GM12878 (cell line): ENCODE results near the gene PHKB.

Experiments
- EP300 ChIP-seq, 2 experiments: fragments of 150-350 bp in 1 of 2; IDR thresholded peaks; 2 replicates each; pipeline ENCODE4 v1.6.1; 2011 to 2012; ENCODE audit warnings: low read depth in 2 of 2, low read length in 2 of 2, borderline replicate concordance in 1 of 2, improper control_type of control experiment in 1 of 2, inconsistent platforms in 1 of 2; ENCODE audit not compliant: control insufficient read depth in 1 of 2
- EZH2 ChIP-seq: IDR thresholded peaks from 2 replicates; pipeline ENCODE4 v1.6.1; 2012; ENCODE audit warnings: low read depth, mild to moderate bottlenecking, control low read depth, inconsistent platforms, low read length, borderline replicate concordance; ENCODE audit not compliant: control insufficient read depth
- MXI1 ChIP-seq: fragments of 150-350 bp; IDR thresholded peaks from 2 replicates; pipeline ENCODE4 v1.6.1; 2011; ENCODE audit warnings: low read depth, mild to moderate bottlenecking, inconsistent platforms, low read length, improper control_type of control experiment
- POLR2AphosphoS5 ChIP-seq: IDR thresholded peaks from 2 replicates; pipeline ENCODE4 v1.6.1; 2011; ENCODE audit warnings: mild to moderate bottlenecking, low read length, inconsistent platforms
- STAT3 ChIP-seq: IDR thresholded peaks from 2 replicates; pipeline ENCODE4 v1.6.1; 2011; ENCODE audit warnings: low read depth, low read length, improper control_type of control experiment
- ZBED1 ChIP-seq: IDR thresholded peaks from 2 replicates; pipeline ENCODE4 v1.6.1; 2016; ENCODE audit warnings: borderline replicate concordance
- TF ChIP-seq, protein P1 (sequence below), 3 experiments: IDR thresholded peaks in 2 of 3; conservative IDR thresholded peaks in 1 of 3; 2 replicates each; pipeline ENCODE4 v1.5.1; 2011; ENCODE audit warnings: low read depth in 3 of 3, low read length in 3 of 3, mild to moderate bottlenecking in 3 of 3, control low read depth in 2 of 3, moderate library complexity in 2 of 3, inconsistent platforms in 1 of 3, mixed read lengths in 1 of 3; ENCODE audit not compliant: control insufficient read depth in 2 of 3, insufficient read depth in 1 of 3; ENCODE audit errors: extremely low read depth in 1 of 3
- TF ChIP-seq, protein P2 (sequence below): fragments of 450-650 bp; IDR thresholded peaks from 2 replicates; pipeline ENCODE4 v1.6.1; 2016; ENCODE audit warnings: mild to moderate bottlenecking

DNA sequence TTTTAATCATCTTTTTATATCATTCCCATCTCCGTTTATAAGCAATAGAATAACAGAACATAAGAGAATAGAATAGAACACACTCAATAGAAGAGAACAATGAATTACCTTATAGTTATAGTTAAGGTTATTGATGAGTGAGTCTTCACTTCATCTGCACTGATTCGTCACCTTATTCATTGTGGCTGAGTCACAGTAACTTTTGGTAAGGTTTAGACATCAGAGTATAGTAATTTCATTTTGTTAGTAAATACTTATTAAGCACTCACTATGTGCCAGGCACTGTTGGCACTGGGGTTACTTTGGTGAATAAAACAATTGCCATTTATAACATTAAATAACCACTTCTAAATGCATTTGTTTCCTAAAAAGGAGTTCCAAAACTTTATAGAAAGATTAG, 22.5 kb downstream of the PHKB start:
- TF ChIP-seq, protein P1, sequence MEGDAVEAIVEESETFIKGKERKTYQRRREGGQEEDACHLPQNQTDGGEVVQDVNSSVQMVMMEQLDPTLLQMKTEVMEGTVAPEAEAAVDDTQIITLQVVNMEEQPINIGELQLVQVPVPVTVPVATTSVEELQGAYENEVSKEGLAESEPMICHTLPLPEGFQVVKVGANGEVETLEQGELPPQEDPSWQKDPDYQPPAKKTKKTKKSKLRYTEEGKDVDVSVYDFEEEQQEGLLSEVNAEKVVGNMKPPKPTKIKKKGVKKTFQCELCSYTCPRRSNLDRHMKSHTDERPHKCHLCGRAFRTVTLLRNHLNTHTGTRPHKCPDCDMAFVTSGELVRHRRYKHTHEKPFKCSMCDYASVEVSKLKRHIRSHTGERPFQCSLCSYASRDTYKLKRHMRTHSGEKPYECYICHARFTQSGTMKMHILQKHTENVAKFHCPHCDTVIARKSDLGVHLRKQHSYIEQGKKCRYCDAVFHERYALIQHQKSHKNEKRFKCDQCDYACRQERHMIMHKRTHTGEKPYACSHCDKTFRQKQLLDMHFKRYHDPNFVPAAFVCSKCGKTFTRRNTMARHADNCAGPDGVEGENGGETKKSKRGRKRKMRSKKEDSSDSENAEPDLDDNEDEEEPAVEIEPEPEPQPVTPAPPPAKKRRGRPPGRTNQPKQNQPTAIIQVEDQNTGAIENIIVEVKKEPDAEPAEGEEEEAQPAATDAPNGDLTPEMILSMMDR (IDR thresholded peaks at IDR 0.05 in 2 of 3, conservative IDR thresholded peaks at IDR 0.05 in 1 of 3; ENCODE audit: control insufficient read depth in 2 of 3, extremely low read depth in 1 of 3, insufficient read depth in 1 of 3, low read depth in 3 of 3, low read length in 3 of 3): no peak
- TF ChIP-seq STAT3 (no peak), EP300 (IDR thresholded peaks at IDR 0.05; ENCODE audit: borderline replicate concordance in 1 of 2, control insufficient read depth in 1 of 2, low read depth in 2 of 2, low read length in 2 of 2) (no peak), POLR2AphosphoS5 (no peak), ZBED1 (no peak), EZH2 (no peak), MXI1 (no peak)
- TF ChIP-seq, protein P2, sequence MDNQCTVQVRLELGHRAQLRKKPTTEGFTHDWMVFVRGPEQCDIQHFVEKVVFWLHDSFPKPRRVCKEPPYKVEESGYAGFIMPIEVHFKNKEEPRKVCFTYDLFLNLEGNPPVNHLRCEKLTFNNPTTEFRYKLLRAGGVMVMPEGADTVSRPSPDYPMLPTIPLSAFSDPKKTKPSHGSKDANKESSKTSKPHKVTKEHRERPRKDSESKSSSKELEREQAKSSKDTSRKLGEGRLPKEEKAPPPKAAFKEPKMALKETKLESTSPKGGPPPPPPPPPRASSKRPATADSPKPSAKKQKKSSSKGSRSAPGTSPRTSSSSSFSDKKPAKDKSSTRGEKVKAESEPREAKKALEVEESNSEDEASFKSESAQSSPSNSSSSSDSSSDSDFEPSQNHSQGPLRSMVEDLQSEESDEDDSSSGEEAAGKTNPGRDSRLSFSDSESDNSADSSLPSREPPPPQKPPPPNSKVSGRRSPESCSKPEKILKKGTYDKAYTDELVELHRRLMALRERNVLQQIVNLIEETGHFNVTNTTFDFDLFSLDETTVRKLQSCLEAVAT: no peak
